Esophagus muscularis mucosa (tissue), 4 donors: ENCODE measurements around the gene GUCD1. TPM values are rescaled to one million over a fixed set of nuclear protein-coding genes. Genes with fewer than 3 reads are reported as not detected.
"Not testable (repeated sequence)": the region's sequence is repeated elsewhere in the genome, so short reads cannot be mapped to it uniquely, and the experiment has no call there.

Experiments used
- DNase-seq: peaks from one replicate; pipeline ENCODE4 v3.0.0-alpha.2; 2017; ENCODE audit errors: extremely low spot score
- H3K27ac ChIP-seq, 4 donors: fragments of 200-600 bp; sonication (generic); replicated peaks in 1 of 4; 1 replicate in 3 of 4; 2 replicates in 1 of 4; pipeline ENCODE4 v1.5.1; 2016 to 2019; ENCODE audit warnings: mild to moderate bottlenecking in 1 of 4
- H3K27me3 ChIP-seq, 4 donors: fragments of 200-600 bp; sonication (generic); one replicate each; pipeline versions ENCODE4 v1.5.1 to v1.6.0; 2016 to 2019
- H3K36me3 ChIP-seq, 4 donors: fragments of 200-600 bp; sonication (generic); one replicate each; pipeline ENCODE4 v1.5.1; 2016 to 2019
- H3K4me1 ChIP-seq, 4 donors: fragments of 200-600 bp; sonication (generic); one replicate each; pipeline ENCODE4 v1.5.1; 2016 to 2019
- H3K4me3 ChIP-seq, 4 donors: fragments of 200-600 bp; sonication (generic); 1 replicate in 2 of 4; 2 replicates in 2 of 4; pipeline ENCODE4 v1.5.1; 2016 to 2019; ENCODE audit warnings: mild to moderate bottlenecking in 4 of 4, moderate library complexity in 1 of 4
- H3K9me3 ChIP-seq, 4 donors: fragments of 200-600 bp; sonication (generic); 1 replicate in 3 of 4; 2 replicates in 1 of 4; pipeline ENCODE4 v1.5.1; 2016 to 2019
- EP300 ChIP-seq: sonication (generic); formaldehyde crosslinking; IDR thresholded peaks from one replicate; pipeline ENCODE4 v1.6.1; 2017; ENCODE audit warnings: antibody characterized with exemption
- POLR2A ChIP-seq: fragments of 450-650 bp; IDR thresholded peaks from one replicate; pipeline ENCODE4 v1.6.1; 2017; ENCODE audit warnings: antibody characterized with exemption, moderate library complexity, mild to moderate bottlenecking, low read depth
- POLR2AphosphoS5 ChIP-seq, 2 donors: sonication (generic); formaldehyde crosslinking; IDR thresholded peaks; one replicate each; pipeline ENCODE4 v1.6.1; 2017; ENCODE audit warnings: antibody characterized with exemption in 2 of 2
- WGBS: methylation state at CpG from one replicate; pipeline ENCODE4 v1.1.5; 2018; 5-methylcytosine and 5-hydroxymethylcytosine counted together
- intact Hi-C: fragments of 100-400 bp; cut with DNase I; formaldehyde crosslinking; loops from one replicate; pipeline ENCODE4 v1.15.1; 2023
- total RNA-seq, 4 donors: library from RNA; depleted of rRNA; stranded (reverse); fragments of >200 nt; gene quantifications; one replicate each; pipeline versions ENCODE4 v1.1.0 to v1.2.1, GENCODE V29; 2016
- TF ChIP-seq, protein P1 (sequence below), 3 experiments: fragments of 200-600 bp in 2 of 3; fragments of 450-650 bp in 1 of 3; sonication (generic) in 2 of 3; IDR thresholded peaks; one replicate each; pipeline ENCODE4 v1.5.1; 2017 to 2019; ENCODE audit warnings: antibody characterized with exemption in 3 of 3, mild to moderate bottlenecking in 2 of 3, moderate library complexity in 1 of 3

The GUCD1 gene
- total RNA-seq, 4 donors from 2014 or later = 93.4 to 202 (median 160) TPM

GRCh38 chr22:24599514-24599913 is 44.6 kb upstream of the GUCD1 start:
- Histone ChIP-seq H3K27me3 (no peaks in the 10 kb centered on the region), H3K9me3 (no peaks in the 10 kb centered on the region), H3K4me1 (peaks cover 7 to 21% (median 15%) of the 10 kb centered on the region in 4 donors), H3K4me3 (no peak overlapping the region), H3K36me3 (no peaks in the 10 kb centered on the region), H3K27ac (no peak overlapping the region)
- WGBS = 90% methylated on average over 8 of the region's 8 CpGs
- intact Hi-C loops = no loop called here
- no peak for DNase-seq
- no peak for TF ChIP-seq EP300
- TF ChIP-seq, protein P1, sequence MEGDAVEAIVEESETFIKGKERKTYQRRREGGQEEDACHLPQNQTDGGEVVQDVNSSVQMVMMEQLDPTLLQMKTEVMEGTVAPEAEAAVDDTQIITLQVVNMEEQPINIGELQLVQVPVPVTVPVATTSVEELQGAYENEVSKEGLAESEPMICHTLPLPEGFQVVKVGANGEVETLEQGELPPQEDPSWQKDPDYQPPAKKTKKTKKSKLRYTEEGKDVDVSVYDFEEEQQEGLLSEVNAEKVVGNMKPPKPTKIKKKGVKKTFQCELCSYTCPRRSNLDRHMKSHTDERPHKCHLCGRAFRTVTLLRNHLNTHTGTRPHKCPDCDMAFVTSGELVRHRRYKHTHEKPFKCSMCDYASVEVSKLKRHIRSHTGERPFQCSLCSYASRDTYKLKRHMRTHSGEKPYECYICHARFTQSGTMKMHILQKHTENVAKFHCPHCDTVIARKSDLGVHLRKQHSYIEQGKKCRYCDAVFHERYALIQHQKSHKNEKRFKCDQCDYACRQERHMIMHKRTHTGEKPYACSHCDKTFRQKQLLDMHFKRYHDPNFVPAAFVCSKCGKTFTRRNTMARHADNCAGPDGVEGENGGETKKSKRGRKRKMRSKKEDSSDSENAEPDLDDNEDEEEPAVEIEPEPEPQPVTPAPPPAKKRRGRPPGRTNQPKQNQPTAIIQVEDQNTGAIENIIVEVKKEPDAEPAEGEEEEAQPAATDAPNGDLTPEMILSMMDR (IDR thresholded peaks at IDR 0.05) = no peak
- TF ChIP-seq POLR2AphosphoS5 (IDR thresholded peaks at IDR 0.05) = no peak
- no peak for TF ChIP-seq POLR2A

- peaks cover 13 to 24% (median 19%) of the 10 kb centered on the region in 4 donors for H3K4me1 ChIP-seq
- intact Hi-C loops, H3K27me3 ChIP-seq, H3K27ac ChIP-seq, H3K9me3 ChIP-seq, H3K4me3 ChIP-seq, H3K36me3 ChIP-seq, DNase-seq: not testable (repeated sequence)
- 91% methylated on average over 9 of the region's 9 CpGs for WGBS
Measured at GRCh38 chr22:24597076-24597475, 42.1 kb upstream of the GUCD1 start.

DNA sequence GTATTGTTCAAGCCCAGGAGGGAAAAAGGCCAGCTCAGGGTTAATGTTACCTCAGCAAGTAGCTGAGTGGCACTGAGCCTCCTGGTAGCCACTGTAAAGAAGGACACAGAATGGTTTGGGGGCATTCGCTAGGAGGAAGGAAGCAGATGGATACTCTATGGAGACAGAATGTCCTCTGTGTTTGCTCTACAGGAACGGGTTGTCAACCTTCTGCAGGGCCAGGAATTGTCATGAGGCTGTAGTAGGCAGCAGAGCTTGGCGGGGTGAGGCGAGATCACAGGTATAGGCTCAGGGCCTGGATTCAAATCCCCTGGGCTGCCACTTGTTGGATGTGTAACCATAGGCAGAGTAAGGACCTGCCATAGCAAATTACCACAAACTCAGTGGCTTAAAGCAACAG is 40.9 kb upstream of the GUCD1 start:
- no peak for DNase-seq

GRCh38 chr22:24595228-24595627 is 40.3 kb upstream of the GUCD1 start:
- peaks cover 10 to 29% (median 20%) of the 10 kb centered on the region in 4 donors for H3K4me1 ChIP-seq
- no peak overlapping the region for H3K27ac ChIP-seq
- no peaks in the 10 kb centered on the region for H3K27me3 ChIP-seq
- DNase-seq = no peak
- H3K4me3 ChIP-seq = no peak overlapping the region
- no peaks in the 10 kb centered on the region for H3K36me3 ChIP-seq
- intact Hi-C loops = no loop called here
- 100% methylated on average over 1 of the region's 6 CpGs for WGBS
- TF ChIP-seq POLR2AphosphoS5 (IDR thresholded peaks at IDR 0.05) = no peak
- TF ChIP-seq EP300 = no peak
- TF ChIP-seq POLR2A = no peak
- TF ChIP-seq, protein P1 (IDR thresholded peaks at IDR 0.05) = no peak
- H3K9me3 ChIP-seq = no peaks in the 10 kb centered on the region

More for the DNA sequence above, 40.9 kb upstream of the GUCD1 start:
- Histone ChIP-seq H3K4me1 (peaks cover 10 to 29% (median 20%) of the 10 kb centered on the region in 4 donors), H3K27ac (no peak overlapping the region), H3K4me3 (no peak overlapping the region), H3K27me3 (no peaks in the 10 kb centered on the region), H3K9me3 (no peaks in the 10 kb centered on the region), H3K36me3 (no peaks in the 10 kb centered on the region)
- intact Hi-C loops = no loop called here
- WGBS = 85% methylated on average over 4 of the region's 4 CpGs
- TF ChIP-seq POLR2A (no peak), EP300 (no peak), POLR2AphosphoS5 (IDR thresholded peaks at IDR 0.05) (no peak)
- TF ChIP-seq, protein P1 (IDR thresholded peaks at IDR 0.05) = no peak

GRCh38 chr22:24594569-24595120 is 39.7 kb upstream of the GUCD1 start:
- DNase-seq = no peak
- intact Hi-C loops = no loop called here
- no peak for TF ChIP-seq POLR2AphosphoS5 (IDR thresholded peaks at IDR 0.05)
- TF ChIP-seq, protein P1 (IDR thresholded peaks at IDR 0.05) = no peak
- no peak for TF ChIP-seq POLR2A
- TF ChIP-seq EP300 = no peak
- Histone ChIP-seq H3K36me3 (peaks cover 0 to 1% (median under 1%) of the 10 kb centered on the region in 4 donors), H3K27me3 (no peaks in the 10 kb centered on the region), H3K4me3 (no peak overlapping the region), H3K9me3 (no peaks in the 10 kb centered on the region), H3K27ac (no peak overlapping the region), H3K4me1 (peaks cover 10 to 29% (median 20%) of the 10 kb centered on the region in 4 donors)
- 100% methylated on average over 3 of the region's 7 CpGs for WGBS
